BE2C (cell line): ENCODE measurements around the gene CLOCK.

Experiments used
- DNase-seq: peaks from one replicate; pipeline ENCODE4 v3.0.0-alpha.2; 2020
- H3K27me3 ChIP-seq: fragments of 250-450 bp; sonication (Bioruptor Pico); 2 replicates; pipeline ENCODE4 v1.5.1; 2020; ENCODE audit warnings: mild to moderate bottlenecking
- H3K36me3 ChIP-seq: fragments of 250-450 bp; sonication (Bioruptor Pico); 2 replicates; pipeline ENCODE4 v1.5.1; 2020; ENCODE audit warnings: mild to moderate bottlenecking
- H3K4me1 ChIP-seq: fragments of 250-450 bp; sonication (Bioruptor Pico); 2 replicates; pipeline ENCODE4 v1.5.1; 2020
- H3K4me3 ChIP-seq: 2 replicates; pipeline ENCODE4 v1.5.1; 2011; ENCODE audit warnings: low read depth, low read length
- H3K9me3 ChIP-seq: fragments of 250-450 bp; sonication (Bioruptor Pico); 2 replicates; pipeline ENCODE4 v1.5.1; 2020
- TF ChIP-seq, protein P1 (sequence below): IDR thresholded peaks from 2 replicates; pipeline ENCODE4 v1.5.1; 2012; ENCODE audit warnings: mild to moderate bottlenecking, low read depth, low read length

The CLOCK gene

DNA sequence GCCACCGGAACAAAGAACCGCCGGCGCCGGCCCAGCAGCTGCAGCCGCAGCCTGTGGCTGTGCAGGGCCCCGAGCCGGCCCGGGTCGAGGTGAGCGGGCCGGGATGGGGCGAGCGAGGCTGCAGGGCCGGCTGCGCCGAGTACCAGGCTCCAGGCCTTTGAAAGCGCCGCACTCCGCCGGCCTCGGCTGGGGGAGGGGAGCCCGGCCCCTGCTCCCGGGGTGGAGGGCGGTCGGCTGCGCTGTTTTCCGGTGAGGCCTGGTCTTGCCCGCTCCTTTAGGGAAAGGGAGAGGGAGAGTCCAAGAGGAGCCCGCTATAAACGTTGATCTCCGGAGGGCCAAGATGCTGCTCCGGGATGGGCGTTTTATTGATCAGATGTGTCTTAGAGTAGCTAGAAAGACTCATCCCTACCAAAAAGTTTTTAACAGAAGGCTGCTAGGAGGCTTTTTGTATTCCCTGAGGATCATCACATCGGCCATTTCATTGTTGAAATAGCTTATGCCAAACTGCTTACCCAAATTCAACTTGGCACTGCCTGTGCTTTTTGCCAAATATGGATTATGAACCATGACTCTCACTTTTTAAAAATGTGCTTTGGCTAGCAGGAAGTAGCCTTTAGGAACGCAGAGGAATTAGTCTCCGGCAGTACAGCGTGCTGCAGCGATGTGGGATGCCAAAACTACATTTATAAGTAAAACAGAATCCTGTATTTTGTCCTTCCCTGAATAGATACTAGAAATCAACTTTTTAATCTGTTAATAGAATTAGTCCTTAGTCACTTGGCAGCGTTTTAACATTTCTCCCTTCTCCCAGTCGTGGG lies 150.2 kb downstream of the CLOCK start:
- peak; percentile 72 for DNase-seq
- TF ChIP-seq, protein P1, sequence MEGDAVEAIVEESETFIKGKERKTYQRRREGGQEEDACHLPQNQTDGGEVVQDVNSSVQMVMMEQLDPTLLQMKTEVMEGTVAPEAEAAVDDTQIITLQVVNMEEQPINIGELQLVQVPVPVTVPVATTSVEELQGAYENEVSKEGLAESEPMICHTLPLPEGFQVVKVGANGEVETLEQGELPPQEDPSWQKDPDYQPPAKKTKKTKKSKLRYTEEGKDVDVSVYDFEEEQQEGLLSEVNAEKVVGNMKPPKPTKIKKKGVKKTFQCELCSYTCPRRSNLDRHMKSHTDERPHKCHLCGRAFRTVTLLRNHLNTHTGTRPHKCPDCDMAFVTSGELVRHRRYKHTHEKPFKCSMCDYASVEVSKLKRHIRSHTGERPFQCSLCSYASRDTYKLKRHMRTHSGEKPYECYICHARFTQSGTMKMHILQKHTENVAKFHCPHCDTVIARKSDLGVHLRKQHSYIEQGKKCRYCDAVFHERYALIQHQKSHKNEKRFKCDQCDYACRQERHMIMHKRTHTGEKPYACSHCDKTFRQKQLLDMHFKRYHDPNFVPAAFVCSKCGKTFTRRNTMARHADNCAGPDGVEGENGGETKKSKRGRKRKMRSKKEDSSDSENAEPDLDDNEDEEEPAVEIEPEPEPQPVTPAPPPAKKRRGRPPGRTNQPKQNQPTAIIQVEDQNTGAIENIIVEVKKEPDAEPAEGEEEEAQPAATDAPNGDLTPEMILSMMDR: no peak
- peaks cover 4% of the 10 kb centered on the region; the same call in 1 of the 2 replicates for H3K4me1 ChIP-seq

DNA sequence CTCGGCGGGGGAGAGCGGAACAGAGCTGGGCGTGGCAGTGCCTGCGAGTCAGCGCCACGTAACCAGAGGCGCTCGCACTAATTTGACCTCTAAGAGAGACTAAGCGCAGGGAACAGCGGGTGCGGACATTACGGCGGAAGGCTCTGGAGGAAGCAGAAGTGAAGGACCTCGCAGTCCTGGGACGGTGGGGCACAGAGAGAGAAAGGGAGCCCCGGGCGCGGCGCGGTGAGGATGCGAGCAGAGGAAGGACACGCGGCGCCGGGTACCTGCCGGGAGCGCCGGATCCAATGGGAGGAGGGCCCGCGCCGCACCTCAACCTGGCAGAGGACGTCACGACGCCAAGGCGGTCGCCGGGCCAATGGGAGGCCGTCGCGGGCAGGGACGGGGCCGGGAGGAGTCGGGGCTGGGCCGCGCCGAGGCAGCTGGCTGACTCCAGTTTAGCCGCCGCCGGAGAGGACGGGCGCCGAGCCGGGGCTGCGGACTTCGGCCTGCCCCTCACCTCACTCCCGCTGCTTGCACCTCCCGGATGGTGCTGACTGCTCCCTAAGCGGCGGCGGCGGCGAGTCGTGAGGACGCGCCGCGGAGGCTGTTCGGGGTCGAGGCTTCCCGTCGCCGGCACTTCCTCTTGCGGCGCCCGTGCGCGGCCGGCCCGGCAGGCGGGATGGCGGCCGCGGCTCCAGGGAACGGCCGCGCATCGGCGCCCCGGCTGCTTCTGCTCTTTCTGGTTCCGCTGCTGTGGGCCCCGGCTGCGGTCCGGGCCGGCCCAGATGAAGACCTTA lies 151.0 kb downstream of the CLOCK start, which contains the start of gene TMEM165:
TMEM165 (plus strand) TSS at position 429 of the 779 bp plus-strand sequence; CDS start at position 662, 233 bp downstream.
- no peaks in the 10 kb centered on the region for H3K9me3 ChIP-seq
- peaks cover 4% of the 10 kb centered on the region; the same call in 1 of the 2 replicates for H3K4me1 ChIP-seq
- TF ChIP-seq, protein P1: no peak
- peak within 1 kb of the TSS; percentile 80 for H3K4me3 ChIP-seq
- peak; percentile 95 for DNase-seq
- H3K27me3 ChIP-seq: no peaks in the 10 kb centered on the region
- peaks cover 13% of the 10 kb centered on the region for H3K36me3 ChIP-seq

More for the DNA sequence above, 150.2 kb downstream of the CLOCK start:
- Histone ChIP-seq H3K27me3 (no peaks in the 10 kb centered on the region), H3K36me3 (peaks cover 21% of the 10 kb centered on the region), H3K9me3 (no peaks in the 10 kb centered on the region), H3K4me3 (peak overlapping the region; percentile 80)

DNA sequence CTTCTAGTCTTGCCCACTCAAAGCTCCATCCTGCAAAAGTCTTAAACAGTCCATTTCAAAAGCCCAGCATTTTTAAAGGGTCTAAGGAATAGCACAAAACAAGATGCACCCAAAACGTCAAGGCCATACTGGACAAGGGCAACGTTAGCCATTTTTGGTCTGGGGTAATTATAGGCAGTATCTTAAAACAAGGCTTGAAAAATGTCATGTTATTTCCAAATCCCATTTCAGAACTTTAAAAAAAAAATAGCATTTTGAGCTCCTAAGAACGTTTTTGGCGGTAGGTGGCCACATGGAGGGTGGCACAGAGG lies 151.5 kb downstream of the CLOCK start:
- H3K36me3 ChIP-seq: peaks cover 10% of the 10 kb centered on the region
- TF ChIP-seq, protein P1: no peak
- H3K4me3 ChIP-seq: peak overlapping the region; percentile 80

DNA sequence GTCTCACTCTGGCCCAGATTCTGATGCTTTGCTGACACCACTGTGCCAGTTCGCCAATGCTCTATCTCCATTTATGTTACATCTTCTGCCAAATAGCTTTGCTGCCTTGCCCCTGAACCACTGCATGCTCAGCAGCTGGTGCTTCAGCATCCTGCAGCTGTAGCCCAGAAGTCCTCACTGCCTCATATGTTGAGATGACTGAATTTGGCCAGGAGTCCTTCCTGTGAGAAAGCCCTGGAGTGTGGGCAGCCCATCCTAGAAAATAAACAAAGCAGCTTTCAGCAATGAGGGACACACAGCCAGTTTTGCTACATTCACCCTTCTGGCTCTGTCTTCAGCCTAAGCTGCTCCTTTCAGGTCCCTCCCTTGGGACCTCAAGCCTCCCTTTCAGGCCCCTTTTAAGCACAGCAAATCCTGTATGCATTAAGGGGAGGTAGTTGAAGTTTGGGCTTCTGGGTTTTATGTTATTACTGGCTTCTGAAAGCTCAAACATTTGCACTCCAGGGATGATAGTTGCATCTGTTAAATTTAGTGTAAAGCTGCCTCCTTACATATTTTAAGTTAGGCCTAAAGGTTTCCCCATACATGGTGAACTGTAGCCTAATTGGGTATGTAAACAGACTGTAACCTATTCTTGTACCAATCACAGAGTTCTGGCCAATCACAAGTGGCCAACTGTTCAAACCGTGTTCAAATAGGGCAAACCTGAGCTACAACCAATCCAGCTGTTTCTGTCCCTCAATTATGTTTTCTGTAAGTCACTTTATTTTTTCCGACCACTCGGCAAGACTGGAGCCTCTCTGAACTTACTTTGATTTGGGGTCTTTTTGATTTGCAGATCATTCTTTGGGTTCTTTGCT lies 153.0 kb downstream of the CLOCK start:
- Histone ChIP-seq H3K9me3 (no peaks in the 10 kb centered on the region), H3K4me1 (no peaks in the 10 kb centered on the region), H3K36me3 (peaks cover 5% of the 10 kb centered on the region), H3K4me3 (no peak overlapping the region), H3K27me3 (no peaks in the 10 kb centered on the region)
- TF ChIP-seq, protein P1: no peak
- no peak for DNase-seq

More for the DNA sequence above, 151.5 kb downstream of the CLOCK start:
- H3K27me3 ChIP-seq: no peaks in the 10 kb centered on the region
- DNase-seq: no peak
- H3K9me3 ChIP-seq: no peaks in the 10 kb centered on the region
- H3K4me1 ChIP-seq: peaks cover 4% of the 10 kb centered on the region; the same call in 1 of the 2 replicates

DNA sequence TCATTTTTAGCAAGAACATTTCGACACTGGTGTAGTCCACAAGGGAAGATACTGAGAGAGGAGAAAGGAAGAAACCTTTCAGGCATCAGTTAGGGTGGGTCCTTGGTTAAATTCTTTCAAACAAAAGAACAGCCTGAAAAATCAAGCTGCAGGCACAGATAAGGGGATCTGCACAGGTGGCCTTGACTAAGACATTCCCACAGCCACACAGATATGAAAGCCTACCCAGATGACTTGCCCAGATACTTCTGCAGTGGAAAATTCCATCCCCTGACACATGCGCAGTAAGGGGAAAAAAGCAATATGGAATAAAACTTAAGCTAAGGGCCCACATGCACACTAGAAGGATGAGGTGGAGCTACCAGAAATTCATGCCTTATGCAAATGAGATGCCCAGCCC lies 159.9 kb downstream of the CLOCK start:
- Histone ChIP-seq H3K4me1 (peaks cover 4% of the 10 kb centered on the region), H3K27me3 (no peaks in the 10 kb centered on the region), H3K4me3 (no peak overlapping the region), H3K9me3 (no peaks in the 10 kb centered on the region), H3K36me3 (no peaks in the 10 kb centered on the region)
- TF ChIP-seq, protein P1: no peak
- no peak for DNase-seq
